ENCODE measurements around the gene MPDU1.
A peak's percentile ranks its signal among the peaks of the same experiment; 100 is the strongest.

DNA sequence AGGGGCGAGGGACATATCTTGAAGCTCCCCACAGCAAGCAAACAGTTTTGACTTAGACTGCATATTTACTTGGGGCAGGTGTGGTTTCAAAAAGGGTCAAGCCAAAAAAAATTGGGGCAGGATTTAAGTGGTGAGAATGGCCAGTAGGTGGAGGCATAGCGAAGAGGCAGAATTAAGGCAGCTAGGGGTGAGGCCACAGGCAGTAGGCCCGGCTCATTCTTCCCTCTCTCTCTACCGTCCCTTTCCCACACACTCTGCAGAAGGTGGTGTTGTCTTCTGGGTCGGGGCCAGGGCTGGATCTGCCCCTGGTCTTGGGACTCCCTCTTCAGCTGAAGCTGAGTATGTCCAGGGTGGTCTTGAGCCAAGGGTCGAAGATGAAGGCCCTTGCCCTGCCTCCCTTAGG lies 48.8 kb downstream of the MPDU1 start:
- TF ChIP-seq, protein P1, sequence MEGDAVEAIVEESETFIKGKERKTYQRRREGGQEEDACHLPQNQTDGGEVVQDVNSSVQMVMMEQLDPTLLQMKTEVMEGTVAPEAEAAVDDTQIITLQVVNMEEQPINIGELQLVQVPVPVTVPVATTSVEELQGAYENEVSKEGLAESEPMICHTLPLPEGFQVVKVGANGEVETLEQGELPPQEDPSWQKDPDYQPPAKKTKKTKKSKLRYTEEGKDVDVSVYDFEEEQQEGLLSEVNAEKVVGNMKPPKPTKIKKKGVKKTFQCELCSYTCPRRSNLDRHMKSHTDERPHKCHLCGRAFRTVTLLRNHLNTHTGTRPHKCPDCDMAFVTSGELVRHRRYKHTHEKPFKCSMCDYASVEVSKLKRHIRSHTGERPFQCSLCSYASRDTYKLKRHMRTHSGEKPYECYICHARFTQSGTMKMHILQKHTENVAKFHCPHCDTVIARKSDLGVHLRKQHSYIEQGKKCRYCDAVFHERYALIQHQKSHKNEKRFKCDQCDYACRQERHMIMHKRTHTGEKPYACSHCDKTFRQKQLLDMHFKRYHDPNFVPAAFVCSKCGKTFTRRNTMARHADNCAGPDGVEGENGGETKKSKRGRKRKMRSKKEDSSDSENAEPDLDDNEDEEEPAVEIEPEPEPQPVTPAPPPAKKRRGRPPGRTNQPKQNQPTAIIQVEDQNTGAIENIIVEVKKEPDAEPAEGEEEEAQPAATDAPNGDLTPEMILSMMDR (IDR thresholded peaks at IDR 0.05; ENCODE audit: low read depth, low read length, poor library complexity, severe bottlenecking): peak; percentile 65
- no peak for TF ChIP-seq EZH2phosphoT487 (IDR thresholded peaks at IDR 0.05; ENCODE audit: borderline replicate concordance, low read length)

Measured in DOHH2 (cell line).